Panc1 (cell line): ENCODE data around the gene NAA16. TPM values are rescaled to one million over a fixed set of nuclear protein-coding genes. Genes with fewer than 3 reads are reported as not detected.
A peak's percentile ranks its signal among the peaks of the same experiment; 100 is the strongest.
"Not testable (repeated sequence)": the region's sequence is repeated elsewhere in the genome, so short reads cannot be mapped to it uniquely, and the experiment has no call there.

Experiments used
- ATAC-seq: fragments of 200-7000 bp; cut with Tn5 transposase; 2 replicates; pipeline ENCODE4 v1.9.1; 2020; ENCODE audit warnings: mild to moderate bottlenecking, moderate library complexity
- BruUV-seq: library from RNA; stranded (reverse); fragments of 400-500 nt; replicated peaks from 2 replicates; lab custom pipeline; 2021; lab: Mats Ljungman, UMichigan
- CTCF ChIA-PET: fragments of 300-600 bp; sonication (Branson Sonifier 250); formaldehyde crosslinking; loops from one replicate; lab custom pipeline; 2022; ENCODE audit warnings: antibody characterized with exemption; lab: Charles Lee
- POLR2A ChIA-PET: fragments of 300-600 bp; sonication (Branson Sonifier 250); formaldehyde crosslinking; loops from one replicate; lab custom pipeline; 2022; ENCODE audit warnings: antibody characterized with exemption; lab: Charles Lee
- DNase-seq: peaks from one replicate; pipeline ENCODE4 v3.0.0-alpha.2; 2010; ENCODE audit warnings: low read depth, low spot score
- H3K27ac ChIP-seq: 2 replicates; pipeline ENCODE4 v1.5.1; 2011; ENCODE audit warnings: mild to moderate bottlenecking, low read length, inconsistent platforms
- H3K27me3 ChIP-seq: fragments of 200-500 bp; sonication (Bioruptor generic); 2 replicates; pipeline ENCODE4 v1.6.0; 2014; ENCODE audit warnings: low read length, inconsistent platforms; ENCODE audit not compliant: control insufficient read depth, insufficient read depth
- H3K36me3 ChIP-seq: fragments of 200-500 bp; sonication (Bioruptor generic); 2 replicates; pipeline ENCODE4 v1.5.1; 2014; ENCODE audit warnings: inconsistent platforms, mild to moderate bottlenecking, low read length, moderate library complexity; ENCODE audit not compliant: control insufficient read depth, insufficient read depth
- H3K4me1 ChIP-seq: 2 replicates; pipeline ENCODE4 v1.5.1; 2011; ENCODE audit warnings: inconsistent platforms, mild to moderate bottlenecking, low read length, moderate library complexity; ENCODE audit not compliant: control insufficient read depth, insufficient read depth
- H3K4me3 ChIP-seq, 2 experiments: 2 replicates each; pipeline ENCODE4 v1.5.1; 2011 to 2012; ENCODE audit warnings: low read depth in 2 of 2, low read length in 2 of 2, mild to moderate bottlenecking in 2 of 2, inconsistent platforms in 1 of 2, moderate library complexity in 1 of 2
- H3K9me3 ChIP-seq: fragments of 200-500 bp; sonication (Bioruptor generic); 2 replicates; pipeline ENCODE4 v1.5.1; 2014; ENCODE audit warnings: low read depth, mild to moderate bottlenecking, inconsistent platforms, low read length, moderate library complexity; ENCODE audit not compliant: control insufficient read depth, insufficient read depth
- POLR2AphosphoS5 ChIP-seq: IDR thresholded peaks from 2 replicates; pipeline ENCODE4 v1.6.1; 2012; ENCODE audit warnings: mild to moderate bottlenecking, low read depth, low read length, moderate library complexity
- SIN3A ChIP-seq: IDR thresholded peaks from 2 replicates; pipeline ENCODE4 v1.6.1; 2012; ENCODE audit warnings: low read depth, mild to moderate bottlenecking, low read length, moderate library complexity, borderline replicate concordance; ENCODE audit not compliant: insufficient read depth
- TCF7L2 ChIP-seq: IDR thresholded peaks from 2 replicates; pipeline ENCODE4 v1.6.1; 2011; ENCODE audit warnings: mild to moderate bottlenecking, low read depth, low read length, inconsistent platforms
- in situ Hi-C: cut with HindIII; loops from 2 replicates; pipeline ENCODE4 v1.10.0; 2016; ENCODE audit warnings: low sequenced_read_pairs, low pct_unique_long_range_greater_than_20kb
- intact Hi-C: fragments of 100-400 bp; cut with micrococcal nuclease; formaldehyde crosslinking; loops from one replicate; pipeline ENCODE4 v1.10.0; 2022; ENCODE audit not compliant: unreplicated experiment
- total RNA-seq: library from RNA; stranded (reverse); gene quantifications from one replicate; pipeline ENCODE4 v1.2.1, GENCODE V29; 2021; ENCODE audit not compliant: unreplicated experiment
- TF ChIP-seq, protein P1 (sequence below), 2 experiments: IDR thresholded peaks; 2 replicates each; pipeline ENCODE4 v1.6.1; 2011 to 2012; ENCODE audit warnings: low read depth in 2 of 2, control low read depth in 1 of 2, low read length in 1 of 2, mild to moderate bottlenecking in 1 of 2, moderate library complexity in 1 of 2; ENCODE audit not compliant: insufficient read depth in 1 of 2
- TF ChIP-seq, protein P2 (sequence below): fragments of 450-650 bp; IDR thresholded peaks from 2 replicates; pipeline ENCODE4 v1.5.1; 2017; ENCODE audit warnings: mild to moderate bottlenecking

Gene NAA16
- total RNA-seq, 1 experiment from 2014 or later, result 24.2 TPM

DNA sequence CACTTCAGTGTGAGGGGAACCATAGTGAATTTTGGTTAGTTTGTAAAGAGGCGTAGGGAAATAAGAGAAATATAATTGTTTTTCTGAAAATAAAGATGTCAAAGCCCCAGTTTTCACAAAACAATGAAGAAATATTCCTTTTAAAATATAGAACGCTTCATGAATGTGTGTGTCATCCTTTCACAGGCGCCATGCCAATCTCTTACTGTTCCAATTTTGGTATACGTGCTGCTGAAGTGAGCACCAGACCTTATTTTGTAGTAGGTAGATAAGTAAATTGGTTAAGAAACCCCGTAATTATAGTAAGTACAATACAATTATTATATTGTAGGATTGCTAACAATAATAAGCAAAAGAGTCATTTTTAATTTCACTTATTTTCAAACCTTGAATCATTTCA lies 43.3 kb downstream of the NAA16 start:
- CTCF ChIA-PET, result no interaction called here

DNA sequence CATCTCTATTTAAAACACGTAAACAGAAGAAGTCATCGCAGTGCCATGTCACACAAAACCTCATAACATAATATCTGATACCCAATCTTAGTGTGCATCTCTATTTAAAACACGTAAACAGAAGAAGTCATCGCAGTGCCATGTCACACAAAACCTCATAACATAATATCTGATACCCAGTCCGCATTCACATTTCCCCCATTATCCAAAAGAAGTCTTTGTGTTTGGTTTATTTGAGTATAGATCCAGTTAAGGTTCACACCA lies 45.2 kb downstream of the NAA16 start:
- intact Hi-C loops, result not testable (repeated sequence)

More for the DNA sequence above, 43.3 kb downstream of the NAA16 start:
- no peak overlapping the region for H3K27ac ChIP-seq
- no peak for DNase-seq
- no peaks in the 10 kb centered on the region for H3K9me3 ChIP-seq
- intact Hi-C loops (no loop called here), in situ Hi-C loops (no loop called here)
- no peak for TF ChIP-seq POLR2AphosphoS5
- TF ChIP-seq, protein P1, sequence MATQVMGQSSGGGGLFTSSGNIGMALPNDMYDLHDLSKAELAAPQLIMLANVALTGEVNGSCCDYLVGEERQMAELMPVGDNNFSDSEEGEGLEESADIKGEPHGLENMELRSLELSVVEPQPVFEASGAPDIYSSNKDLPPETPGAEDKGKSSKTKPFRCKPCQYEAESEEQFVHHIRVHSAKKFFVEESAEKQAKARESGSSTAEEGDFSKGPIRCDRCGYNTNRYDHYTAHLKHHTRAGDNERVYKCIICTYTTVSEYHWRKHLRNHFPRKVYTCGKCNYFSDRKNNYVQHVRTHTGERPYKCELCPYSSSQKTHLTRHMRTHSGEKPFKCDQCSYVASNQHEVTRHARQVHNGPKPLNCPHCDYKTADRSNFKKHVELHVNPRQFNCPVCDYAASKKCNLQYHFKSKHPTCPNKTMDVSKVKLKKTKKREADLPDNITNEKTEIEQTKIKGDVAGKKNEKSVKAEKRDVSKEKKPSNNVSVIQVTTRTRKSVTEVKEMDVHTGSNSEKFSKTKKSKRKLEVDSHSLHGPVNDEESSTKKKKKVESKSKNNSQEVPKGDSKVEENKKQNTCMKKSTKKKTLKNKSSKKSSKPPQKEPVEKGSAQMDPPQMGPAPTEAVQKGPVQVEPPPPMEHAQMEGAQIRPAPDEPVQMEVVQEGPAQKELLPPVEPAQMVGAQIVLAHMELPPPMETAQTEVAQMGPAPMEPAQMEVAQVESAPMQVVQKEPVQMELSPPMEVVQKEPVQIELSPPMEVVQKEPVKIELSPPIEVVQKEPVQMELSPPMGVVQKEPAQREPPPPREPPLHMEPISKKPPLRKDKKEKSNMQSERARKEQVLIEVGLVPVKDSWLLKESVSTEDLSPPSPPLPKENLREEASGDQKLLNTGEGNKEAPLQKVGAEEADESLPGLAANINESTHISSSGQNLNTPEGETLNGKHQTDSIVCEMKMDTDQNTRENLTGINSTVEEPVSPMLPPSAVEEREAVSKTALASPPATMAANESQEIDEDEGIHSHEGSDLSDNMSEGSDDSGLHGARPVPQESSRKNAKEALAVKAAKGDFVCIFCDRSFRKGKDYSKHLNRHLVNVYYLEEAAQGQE (IDR thresholded peaks at IDR 0.05; ENCODE audit: insufficient read depth in 1 of 2, low read depth in 2 of 2, low read length in 1 of 2), result no peak
- TF ChIP-seq, protein P2, sequence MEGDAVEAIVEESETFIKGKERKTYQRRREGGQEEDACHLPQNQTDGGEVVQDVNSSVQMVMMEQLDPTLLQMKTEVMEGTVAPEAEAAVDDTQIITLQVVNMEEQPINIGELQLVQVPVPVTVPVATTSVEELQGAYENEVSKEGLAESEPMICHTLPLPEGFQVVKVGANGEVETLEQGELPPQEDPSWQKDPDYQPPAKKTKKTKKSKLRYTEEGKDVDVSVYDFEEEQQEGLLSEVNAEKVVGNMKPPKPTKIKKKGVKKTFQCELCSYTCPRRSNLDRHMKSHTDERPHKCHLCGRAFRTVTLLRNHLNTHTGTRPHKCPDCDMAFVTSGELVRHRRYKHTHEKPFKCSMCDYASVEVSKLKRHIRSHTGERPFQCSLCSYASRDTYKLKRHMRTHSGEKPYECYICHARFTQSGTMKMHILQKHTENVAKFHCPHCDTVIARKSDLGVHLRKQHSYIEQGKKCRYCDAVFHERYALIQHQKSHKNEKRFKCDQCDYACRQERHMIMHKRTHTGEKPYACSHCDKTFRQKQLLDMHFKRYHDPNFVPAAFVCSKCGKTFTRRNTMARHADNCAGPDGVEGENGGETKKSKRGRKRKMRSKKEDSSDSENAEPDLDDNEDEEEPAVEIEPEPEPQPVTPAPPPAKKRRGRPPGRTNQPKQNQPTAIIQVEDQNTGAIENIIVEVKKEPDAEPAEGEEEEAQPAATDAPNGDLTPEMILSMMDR, result no peak
- TF ChIP-seq TCF7L2, result no peak
- no peak for TF ChIP-seq SIN3A
- BruUV-seq, result TSS peak; percentile 20
- no peak for ATAC-seq
- H3K27me3 ChIP-seq, result no peaks in the 10 kb centered on the region
- 0 out of 2 replicates have a peak, but pooled peaks cover 3% of the 10 kb centered on the region for H3K4me1 ChIP-seq
- H3K4me3 ChIP-seq, result no peak overlapping the region
- POLR2A ChIA-PET, result interaction anchor here (0.6 kb wide), 1 partner anchor 306 kb away, joined by 3 read pairs; no protein-coding TSS in a partner anchor
- H3K36me3 ChIP-seq, result peaks cover 9% of the 10 kb centered on the region; the same call in 1 of the 2 replicates

DNA sequence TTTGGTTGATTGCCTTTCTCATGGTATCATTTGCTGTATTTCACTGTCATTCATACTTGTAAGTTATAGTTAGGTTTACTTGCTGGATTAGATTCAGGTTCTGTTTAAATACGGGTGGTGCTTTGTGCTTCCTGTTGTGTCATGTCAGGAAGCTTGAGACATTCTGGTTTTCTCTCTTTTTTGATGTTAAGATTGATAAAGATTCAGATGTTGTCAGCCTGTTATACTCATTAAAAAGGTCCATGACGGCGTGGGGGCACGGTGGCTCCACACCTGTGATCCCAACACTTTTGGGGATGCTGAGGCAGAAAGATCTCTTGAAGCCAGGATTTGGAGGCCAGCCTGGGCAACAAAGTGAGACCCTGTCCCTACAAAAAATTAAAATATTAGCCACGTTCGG lies 45.7 kb downstream of the NAA16 start:
- ATAC-seq, result no peak

More for the DNA sequence above, 45.2 kb downstream of the NAA16 start:
- BruUV-seq, H3K4me3 ChIP-seq, H3K4me1 ChIP-seq, H3K9me3 ChIP-seq, DNase-seq, ATAC-seq, in situ Hi-C loops, POLR2A ChIA-PET, H3K27ac ChIP-seq, H3K27me3 ChIP-seq: not testable (repeated sequence)
- peaks cover 16% of the 10 kb centered on the region; the same call in 1 of the 2 replicates for H3K36me3 ChIP-seq
- CTCF ChIA-PET, result interaction anchor here (0.6 kb wide), 1 partner anchor 120 kb away, joined by 4 read pairs; no protein-coding TSS in a partner anchor

More for the DNA sequence above, 45.7 kb downstream of the NAA16 start:
- intact Hi-C loops, result no loop called here
- no TSS peak for BruUV-seq
- in situ Hi-C loops, result no loop called here
- Histone ChIP-seq H3K9me3 (no peaks in the 10 kb centered on the region), H3K27ac (no peak overlapping the region), H3K36me3 (peaks cover 16% of the 10 kb centered on the region; the same call in 1 of the 2 replicates), H3K4me3 (no peak overlapping the region), H3K27me3 (no peaks in the 10 kb centered on the region), H3K4me1 (0 out of 2 replicates have a peak, but pooled peaks cover 3% of the 10 kb centered on the region)
- no peak for TF ChIP-seq SIN3A
- TF ChIP-seq TCF7L2, result no peak
- TF ChIP-seq, protein P2, result no peak
- TF ChIP-seq, protein P1 (IDR thresholded peaks at IDR 0.05; ENCODE audit: insufficient read depth in 1 of 2, low read depth in 2 of 2, low read length in 1 of 2), result no peak
- no peak for TF ChIP-seq POLR2AphosphoS5
- POLR2A ChIA-PET, result no interaction called here
- CTCF ChIA-PET, result no interaction called here
- DNase-seq, result no peak
